Panc1 (cell line): ENCODE measurements around the gene ZBTB20. TPM values are rescaled to one million over a fixed set of nuclear protein-coding genes. Genes with fewer than 3 reads are reported as not detected.

Experiments used
- ATAC-seq: fragments of 200-7000 bp; cut with Tn5 transposase; 2 replicates; pipeline ENCODE4 v1.9.1; 2020; ENCODE audit warnings: mild to moderate bottlenecking, moderate library complexity
- BruUV-seq: library from RNA; stranded (reverse); fragments of 400-500 nt; replicated peaks from 2 replicates; lab custom pipeline; 2021; lab: Mats Ljungman, UMichigan
- CTCF ChIA-PET: fragments of 300-600 bp; sonication (Branson Sonifier 250); formaldehyde crosslinking; loops from one replicate; lab custom pipeline; 2022; ENCODE audit warnings: antibody characterized with exemption; lab: Charles Lee
- POLR2A ChIA-PET: fragments of 300-600 bp; sonication (Branson Sonifier 250); formaldehyde crosslinking; loops from one replicate; lab custom pipeline; 2022; ENCODE audit warnings: antibody characterized with exemption; lab: Charles Lee
- DNase-seq: peaks from one replicate; pipeline ENCODE4 v3.0.0-alpha.2; 2010; ENCODE audit warnings: low read depth, low spot score
- H3K27ac ChIP-seq: 2 replicates; pipeline ENCODE4 v1.5.1; 2011; ENCODE audit warnings: mild to moderate bottlenecking, low read length, inconsistent platforms
- H3K27me3 ChIP-seq: fragments of 200-500 bp; sonication (Bioruptor generic); 2 replicates; pipeline ENCODE4 v1.6.0; 2014; ENCODE audit warnings: low read length, inconsistent platforms; ENCODE audit not compliant: control insufficient read depth, insufficient read depth
- H3K36me3 ChIP-seq: fragments of 200-500 bp; sonication (Bioruptor generic); 2 replicates; pipeline ENCODE4 v1.5.1; 2014; ENCODE audit warnings: inconsistent platforms, mild to moderate bottlenecking, low read length, moderate library complexity; ENCODE audit not compliant: control insufficient read depth, insufficient read depth
- H3K4me1 ChIP-seq: 2 replicates; pipeline ENCODE4 v1.5.1; 2011; ENCODE audit warnings: inconsistent platforms, mild to moderate bottlenecking, low read length, moderate library complexity; ENCODE audit not compliant: control insufficient read depth, insufficient read depth
- H3K4me3 ChIP-seq, 2 experiments: 2 replicates each; pipeline ENCODE4 v1.5.1; 2011 to 2012; ENCODE audit warnings: low read depth in 2 of 2, low read length in 2 of 2, mild to moderate bottlenecking in 2 of 2, inconsistent platforms in 1 of 2, moderate library complexity in 1 of 2
- H3K9me3 ChIP-seq: fragments of 200-500 bp; sonication (Bioruptor generic); 2 replicates; pipeline ENCODE4 v1.5.1; 2014; ENCODE audit warnings: low read depth, mild to moderate bottlenecking, inconsistent platforms, low read length, moderate library complexity; ENCODE audit not compliant: control insufficient read depth, insufficient read depth
- POLR2AphosphoS5 ChIP-seq: IDR thresholded peaks from 2 replicates; pipeline ENCODE4 v1.6.1; 2012; ENCODE audit warnings: mild to moderate bottlenecking, low read depth, low read length, moderate library complexity
- SIN3A ChIP-seq: IDR thresholded peaks from 2 replicates; pipeline ENCODE4 v1.6.1; 2012; ENCODE audit warnings: low read depth, mild to moderate bottlenecking, low read length, moderate library complexity, borderline replicate concordance; ENCODE audit not compliant: insufficient read depth
- TCF7L2 ChIP-seq: IDR thresholded peaks from 2 replicates; pipeline ENCODE4 v1.6.1; 2011; ENCODE audit warnings: mild to moderate bottlenecking, low read depth, low read length, inconsistent platforms
- in situ Hi-C: cut with HindIII; loops from 2 replicates; pipeline ENCODE4 v1.10.0; 2016; ENCODE audit warnings: low sequenced_read_pairs, low pct_unique_long_range_greater_than_20kb
- intact Hi-C: fragments of 100-400 bp; cut with micrococcal nuclease; formaldehyde crosslinking; loops from one replicate; pipeline ENCODE4 v1.10.0; 2022; ENCODE audit not compliant: unreplicated experiment
- total RNA-seq: library from RNA; stranded (reverse); gene quantifications from one replicate; pipeline ENCODE4 v1.2.1, GENCODE V29; 2021; ENCODE audit not compliant: unreplicated experiment
- TF ChIP-seq, protein P1 (sequence below), 2 experiments: IDR thresholded peaks; 2 replicates each; pipeline ENCODE4 v1.6.1; 2011 to 2012; ENCODE audit warnings: low read depth in 2 of 2, control low read depth in 1 of 2, low read length in 1 of 2, mild to moderate bottlenecking in 1 of 2, moderate library complexity in 1 of 2; ENCODE audit not compliant: insufficient read depth in 1 of 2
- TF ChIP-seq, protein P2 (sequence below): fragments of 450-650 bp; IDR thresholded peaks from 2 replicates; pipeline ENCODE4 v1.5.1; 2017; ENCODE audit warnings: mild to moderate bottlenecking

The ZBTB20 gene
- total RNA-seq, 1 experiment from 2014 or later: 4.1 TPM

DNA sequence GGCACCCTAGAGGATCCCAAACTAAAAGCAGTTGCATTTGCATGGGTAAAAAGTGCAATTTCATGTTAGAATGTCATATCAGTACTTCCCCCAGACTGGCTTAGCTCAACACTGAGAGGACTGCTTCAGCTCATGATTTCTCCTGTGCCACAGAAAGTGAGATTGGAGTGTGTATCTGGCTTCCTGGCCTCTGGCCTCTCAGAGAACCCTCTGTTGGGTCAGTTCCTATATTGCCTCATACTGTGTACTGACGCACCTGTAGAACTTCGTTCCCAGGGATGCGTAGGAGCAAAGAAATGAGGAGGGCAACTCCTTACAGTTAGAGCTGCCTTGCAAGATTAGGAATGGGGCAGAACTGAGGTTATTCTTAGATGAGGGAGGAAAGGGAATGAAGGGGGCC, 512.5 kb downstream of the ZBTB20 start:
- Histone ChIP-seq H3K27me3 (no peaks in the 10 kb centered on the region), H3K36me3 (no peaks in the 10 kb centered on the region), H3K4me1 (no peaks in the 10 kb centered on the region), H3K4me3 (no peak overlapping the region), H3K27ac (no peak overlapping the region), H3K9me3 (no peaks in the 10 kb centered on the region)
- ATAC-seq: no peak
- CTCF ChIA-PET: no interaction called here
- TF ChIP-seq, protein P1, sequence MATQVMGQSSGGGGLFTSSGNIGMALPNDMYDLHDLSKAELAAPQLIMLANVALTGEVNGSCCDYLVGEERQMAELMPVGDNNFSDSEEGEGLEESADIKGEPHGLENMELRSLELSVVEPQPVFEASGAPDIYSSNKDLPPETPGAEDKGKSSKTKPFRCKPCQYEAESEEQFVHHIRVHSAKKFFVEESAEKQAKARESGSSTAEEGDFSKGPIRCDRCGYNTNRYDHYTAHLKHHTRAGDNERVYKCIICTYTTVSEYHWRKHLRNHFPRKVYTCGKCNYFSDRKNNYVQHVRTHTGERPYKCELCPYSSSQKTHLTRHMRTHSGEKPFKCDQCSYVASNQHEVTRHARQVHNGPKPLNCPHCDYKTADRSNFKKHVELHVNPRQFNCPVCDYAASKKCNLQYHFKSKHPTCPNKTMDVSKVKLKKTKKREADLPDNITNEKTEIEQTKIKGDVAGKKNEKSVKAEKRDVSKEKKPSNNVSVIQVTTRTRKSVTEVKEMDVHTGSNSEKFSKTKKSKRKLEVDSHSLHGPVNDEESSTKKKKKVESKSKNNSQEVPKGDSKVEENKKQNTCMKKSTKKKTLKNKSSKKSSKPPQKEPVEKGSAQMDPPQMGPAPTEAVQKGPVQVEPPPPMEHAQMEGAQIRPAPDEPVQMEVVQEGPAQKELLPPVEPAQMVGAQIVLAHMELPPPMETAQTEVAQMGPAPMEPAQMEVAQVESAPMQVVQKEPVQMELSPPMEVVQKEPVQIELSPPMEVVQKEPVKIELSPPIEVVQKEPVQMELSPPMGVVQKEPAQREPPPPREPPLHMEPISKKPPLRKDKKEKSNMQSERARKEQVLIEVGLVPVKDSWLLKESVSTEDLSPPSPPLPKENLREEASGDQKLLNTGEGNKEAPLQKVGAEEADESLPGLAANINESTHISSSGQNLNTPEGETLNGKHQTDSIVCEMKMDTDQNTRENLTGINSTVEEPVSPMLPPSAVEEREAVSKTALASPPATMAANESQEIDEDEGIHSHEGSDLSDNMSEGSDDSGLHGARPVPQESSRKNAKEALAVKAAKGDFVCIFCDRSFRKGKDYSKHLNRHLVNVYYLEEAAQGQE (IDR thresholded peaks at IDR 0.05; ENCODE audit: insufficient read depth in 1 of 2, low read depth in 2 of 2, low read length in 1 of 2): no peak
- TF ChIP-seq POLR2AphosphoS5 (no peak), SIN3A (no peak), TCF7L2 (no peak)
- TF ChIP-seq, protein P2, sequence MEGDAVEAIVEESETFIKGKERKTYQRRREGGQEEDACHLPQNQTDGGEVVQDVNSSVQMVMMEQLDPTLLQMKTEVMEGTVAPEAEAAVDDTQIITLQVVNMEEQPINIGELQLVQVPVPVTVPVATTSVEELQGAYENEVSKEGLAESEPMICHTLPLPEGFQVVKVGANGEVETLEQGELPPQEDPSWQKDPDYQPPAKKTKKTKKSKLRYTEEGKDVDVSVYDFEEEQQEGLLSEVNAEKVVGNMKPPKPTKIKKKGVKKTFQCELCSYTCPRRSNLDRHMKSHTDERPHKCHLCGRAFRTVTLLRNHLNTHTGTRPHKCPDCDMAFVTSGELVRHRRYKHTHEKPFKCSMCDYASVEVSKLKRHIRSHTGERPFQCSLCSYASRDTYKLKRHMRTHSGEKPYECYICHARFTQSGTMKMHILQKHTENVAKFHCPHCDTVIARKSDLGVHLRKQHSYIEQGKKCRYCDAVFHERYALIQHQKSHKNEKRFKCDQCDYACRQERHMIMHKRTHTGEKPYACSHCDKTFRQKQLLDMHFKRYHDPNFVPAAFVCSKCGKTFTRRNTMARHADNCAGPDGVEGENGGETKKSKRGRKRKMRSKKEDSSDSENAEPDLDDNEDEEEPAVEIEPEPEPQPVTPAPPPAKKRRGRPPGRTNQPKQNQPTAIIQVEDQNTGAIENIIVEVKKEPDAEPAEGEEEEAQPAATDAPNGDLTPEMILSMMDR: no peak
- in situ Hi-C loops (no loop called here), intact Hi-C loops (no loop called here)
- BruUV-seq: no TSS peak
- no peak for DNase-seq
- POLR2A ChIA-PET: no interaction called here

DNA sequence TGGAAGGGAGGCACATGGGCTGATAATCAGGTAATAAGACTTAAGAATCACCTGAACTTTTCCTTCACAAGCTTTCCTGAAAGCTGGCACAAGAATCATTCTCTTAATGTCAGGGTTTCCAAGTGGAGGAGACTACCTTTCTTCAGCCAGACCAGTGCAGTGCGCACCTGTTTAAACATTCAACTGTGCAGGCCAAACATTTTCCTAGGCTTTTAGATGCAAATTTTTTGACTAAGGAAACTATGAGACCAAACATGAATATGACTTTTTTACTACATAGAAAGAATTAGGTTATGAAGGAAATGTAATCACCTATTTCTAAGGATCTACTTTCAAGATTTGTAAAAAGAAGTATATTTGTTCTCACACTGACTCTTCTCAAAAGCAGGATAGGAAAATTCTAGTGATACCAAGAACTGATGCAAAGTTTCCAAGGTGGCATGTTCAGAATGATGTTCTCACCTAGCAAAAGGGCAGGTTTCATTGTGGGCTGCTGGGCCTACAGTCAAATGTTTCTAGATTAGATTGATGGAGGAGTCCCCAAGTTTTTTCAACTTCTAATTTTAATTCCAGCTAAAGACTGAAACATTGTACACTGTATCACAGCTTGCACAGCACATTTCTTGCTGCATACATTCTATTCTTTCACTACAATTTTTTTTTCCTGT, 514.2 kb downstream of the ZBTB20 start:
- ChIA-PET POLR2A (no interaction called here), CTCF (no interaction called here)
- ATAC-seq (no peak), DNase-seq (no peak)
- H3K4me3 ChIP-seq: no peak overlapping the region
- no peak overlapping the region for H3K27ac ChIP-seq
- TF ChIP-seq, protein P2: no peak
- TF ChIP-seq, protein P1 (IDR thresholded peaks at IDR 0.05; ENCODE audit: insufficient read depth in 1 of 2, low read depth in 2 of 2, low read length in 1 of 2): no peak
- no peak for TF ChIP-seq POLR2AphosphoS5
- TF ChIP-seq TCF7L2: no peak
- TF ChIP-seq SIN3A: no peak
- H3K4me1 ChIP-seq: no peaks in the 10 kb centered on the region
- no TSS peak for BruUV-seq
- no peaks in the 10 kb centered on the region for H3K36me3 ChIP-seq
- in situ Hi-C loops (no loop called here), intact Hi-C loops (no loop called here)
- H3K27me3 ChIP-seq: no peaks in the 10 kb centered on the region
- no peaks in the 10 kb centered on the region for H3K9me3 ChIP-seq
